ENCODE results near the gene DRICH1.
"Not testable (repeated sequence)": the region's sequence is repeated elsewhere in the genome, so short reads cannot be mapped to it uniquely, and the experiment has no call there.

DRICH1 gene

GRCh38 chr22:23670378-23671295, 38.5 kb upstream of the DRICH1 start:
- no peaks in the 10 kb centered on the region for H3K36me3 ChIP-seq (ENCODE audit: low read length)
- H4K20me1 ChIP-seq (ENCODE audit: low read depth, low read length) = no peaks in the 10 kb centered on the region
- TF ChIP-seq, protein P1, sequence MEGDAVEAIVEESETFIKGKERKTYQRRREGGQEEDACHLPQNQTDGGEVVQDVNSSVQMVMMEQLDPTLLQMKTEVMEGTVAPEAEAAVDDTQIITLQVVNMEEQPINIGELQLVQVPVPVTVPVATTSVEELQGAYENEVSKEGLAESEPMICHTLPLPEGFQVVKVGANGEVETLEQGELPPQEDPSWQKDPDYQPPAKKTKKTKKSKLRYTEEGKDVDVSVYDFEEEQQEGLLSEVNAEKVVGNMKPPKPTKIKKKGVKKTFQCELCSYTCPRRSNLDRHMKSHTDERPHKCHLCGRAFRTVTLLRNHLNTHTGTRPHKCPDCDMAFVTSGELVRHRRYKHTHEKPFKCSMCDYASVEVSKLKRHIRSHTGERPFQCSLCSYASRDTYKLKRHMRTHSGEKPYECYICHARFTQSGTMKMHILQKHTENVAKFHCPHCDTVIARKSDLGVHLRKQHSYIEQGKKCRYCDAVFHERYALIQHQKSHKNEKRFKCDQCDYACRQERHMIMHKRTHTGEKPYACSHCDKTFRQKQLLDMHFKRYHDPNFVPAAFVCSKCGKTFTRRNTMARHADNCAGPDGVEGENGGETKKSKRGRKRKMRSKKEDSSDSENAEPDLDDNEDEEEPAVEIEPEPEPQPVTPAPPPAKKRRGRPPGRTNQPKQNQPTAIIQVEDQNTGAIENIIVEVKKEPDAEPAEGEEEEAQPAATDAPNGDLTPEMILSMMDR (IDR thresholded peaks at IDR 0.05; ENCODE audit: insufficient read depth, low read length, poor library complexity, severe bottlenecking) = no peak
- no peak for TF ChIP-seq EZH2phosphoT487 (conservative IDR thresholded peaks at IDR 0.05; ENCODE audit: low read length)
- no peaks in the 10 kb centered on the region for H3K9me2 ChIP-seq (replicated peaks; ENCODE audit: insufficient read depth, low read length)
- H3K4me2 ChIP-seq (ENCODE audit: low read depth, low read length, poor library complexity, severe bottlenecking) = no peak overlapping the region
- no peaks in the 10 kb centered on the region for H3F3A ChIP-seq (ENCODE audit: insufficient read depth)
- no peaks in the 10 kb centered on the region for H3K27me3 ChIP-seq (ENCODE audit: low read length)
- H3K9me3 ChIP-seq (ENCODE audit: insufficient read depth, low read length) = no peaks in the 10 kb centered on the region
- no peak overlapping the region for H3K27ac ChIP-seq (ENCODE audit: low read depth, low read length)
- no peak overlapping the region for H3K4me3 ChIP-seq (ENCODE audit: insufficient read depth, low read length, poor library complexity, severe bottlenecking)
- H3K9ac ChIP-seq (ENCODE audit: low read length) = no peak overlapping the region
- no peak overlapping the region for H2AFZ ChIP-seq (ENCODE audit: low read depth, low read length, severe bottlenecking)
- H3K79me2 ChIP-seq (ENCODE audit: insufficient read depth, low read length) = no peaks in the 10 kb centered on the region

DNA sequence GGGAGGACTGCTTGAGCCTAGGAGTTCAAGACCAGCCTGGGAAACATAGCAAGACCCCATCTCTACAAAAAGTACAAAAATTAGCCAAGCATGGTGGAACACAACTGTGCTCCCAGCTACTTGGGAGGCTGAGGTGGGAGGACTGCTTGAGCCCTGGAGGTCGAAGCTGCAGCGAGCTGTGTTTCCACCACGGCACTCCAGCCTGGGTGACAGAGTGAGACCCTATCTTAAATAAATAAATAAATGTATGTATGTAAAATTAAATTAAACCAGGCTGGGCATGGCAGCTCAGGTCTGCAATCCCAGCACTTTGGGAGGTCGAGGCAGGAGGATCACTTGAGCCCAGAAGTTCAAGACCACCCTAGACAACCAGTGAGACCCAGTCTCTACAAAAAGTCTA, 28.3 kb upstream of the DRICH1 start:
- H3K4me2 ChIP-seq (ENCODE audit: low read depth, low read length, poor library complexity, severe bottlenecking); H3K9ac ChIP-seq (ENCODE audit: low read length); H2AFZ ChIP-seq (ENCODE audit: low read depth, low read length, severe bottlenecking); H3K27ac ChIP-seq (ENCODE audit: low read depth, low read length); H4K20me1 ChIP-seq (ENCODE audit: low read depth, low read length); H3K9me2 ChIP-seq (replicated peaks; ENCODE audit: insufficient read depth, low read length); H3K36me3 ChIP-seq (ENCODE audit: low read length); H3K27me3 ChIP-seq (ENCODE audit: low read length); H3K79me2 ChIP-seq (ENCODE audit: insufficient read depth, low read length); H3F3A ChIP-seq (ENCODE audit: insufficient read depth); H3K4me3 ChIP-seq (ENCODE audit: insufficient read depth, low read length, poor library complexity, severe bottlenecking); H3K9me3 ChIP-seq (ENCODE audit: insufficient read depth, low read length): not testable (repeated sequence)

DNA sequence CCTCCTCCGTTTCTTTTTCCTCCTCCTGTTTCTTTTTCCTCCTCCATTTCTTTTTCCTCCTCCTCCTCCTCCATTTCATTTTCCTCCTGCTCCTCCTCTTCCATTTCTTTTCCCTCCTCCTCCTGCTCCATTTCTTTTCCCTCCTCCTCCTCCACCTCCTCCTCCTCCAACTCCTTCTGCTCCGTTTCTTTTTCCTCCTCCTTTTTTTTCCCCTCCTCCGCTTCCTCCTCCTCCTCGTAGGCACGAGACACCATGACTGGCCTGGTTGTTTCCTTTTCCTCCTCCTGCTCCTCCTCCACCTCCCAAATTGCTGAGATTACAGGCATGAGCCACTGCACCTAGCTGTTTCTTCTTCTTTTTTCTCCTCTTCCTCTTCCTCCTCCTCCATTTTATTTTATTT, 25.6 kb upstream of the DRICH1 start:
- H4K20me1 ChIP-seq (ENCODE audit: low read depth, low read length) = no peaks in the 10 kb centered on the region
- no peaks in the 10 kb centered on the region for H3K9me2 ChIP-seq (replicated peaks; ENCODE audit: insufficient read depth, low read length)
- H3K79me2 ChIP-seq (ENCODE audit: insufficient read depth, low read length) = no peaks in the 10 kb centered on the region
- no peaks in the 10 kb centered on the region for H3K27me3 ChIP-seq (ENCODE audit: low read length)
- no peak overlapping the region for H2AFZ ChIP-seq (ENCODE audit: low read depth, low read length, severe bottlenecking)
- H3K4me2 ChIP-seq (ENCODE audit: low read depth, low read length, poor library complexity, severe bottlenecking) = no peak overlapping the region
- H3F3A ChIP-seq (ENCODE audit: insufficient read depth) = no peaks in the 10 kb centered on the region
- H3K36me3 ChIP-seq (ENCODE audit: low read length) = no peaks in the 10 kb centered on the region
- H3K9me3 ChIP-seq (ENCODE audit: insufficient read depth, low read length) = no peaks in the 10 kb centered on the region
- H3K27ac ChIP-seq (ENCODE audit: low read depth, low read length) = no peak overlapping the region
- no peak overlapping the region for H3K9ac ChIP-seq (ENCODE audit: low read length)
- H3K4me3 ChIP-seq (ENCODE audit: insufficient read depth, low read length, poor library complexity, severe bottlenecking) = no peak overlapping the region
- TF ChIP-seq, protein P1 (IDR thresholded peaks at IDR 0.05; ENCODE audit: insufficient read depth, low read length, poor library complexity, severe bottlenecking) = no peak
- TF ChIP-seq EZH2phosphoT487 (conservative IDR thresholded peaks at IDR 0.05; ENCODE audit: low read length) = no peak

DNA sequence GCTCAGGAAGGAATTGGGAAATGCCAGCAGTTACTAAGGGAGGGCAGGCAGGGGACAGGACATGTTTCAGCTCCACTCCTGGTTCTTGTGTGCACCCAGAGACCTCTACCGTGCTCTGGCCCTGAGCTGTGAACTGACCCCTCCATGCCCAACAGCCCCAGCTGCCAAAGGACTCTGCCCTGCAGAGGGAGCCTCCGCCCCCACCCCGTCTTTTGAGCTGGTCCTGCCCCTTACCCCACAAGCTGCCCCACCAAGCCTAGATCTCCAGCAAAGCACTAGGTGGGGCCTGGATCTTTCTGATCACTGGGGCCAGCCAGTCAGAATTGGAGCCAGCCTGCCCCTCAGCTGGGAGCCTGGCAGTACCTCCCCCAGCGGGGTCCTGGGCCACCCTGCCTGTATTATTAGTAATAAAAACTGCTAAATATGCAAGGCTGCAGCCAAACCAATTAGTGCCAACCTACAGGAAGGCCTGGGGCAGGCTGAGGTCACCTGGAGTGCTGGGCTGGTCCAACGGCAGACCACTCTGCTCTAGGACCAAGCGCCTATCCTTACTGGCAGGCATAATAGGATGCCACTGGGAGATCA, 23.9 kb upstream of the DRICH1 start:
- H3K79me2 ChIP-seq (ENCODE audit: insufficient read depth, low read length) = no peaks in the 10 kb centered on the region
- TF ChIP-seq, protein P1 (IDR thresholded peaks at IDR 0.05; ENCODE audit: insufficient read depth, low read length, poor library complexity, severe bottlenecking) = no peak
- TF ChIP-seq EZH2phosphoT487 (conservative IDR thresholded peaks at IDR 0.05; ENCODE audit: low read length) = no peak
- no peaks in the 10 kb centered on the region for H3K9me2 ChIP-seq (replicated peaks; ENCODE audit: insufficient read depth, low read length)
- no peak overlapping the region for H2AFZ ChIP-seq (ENCODE audit: low read depth, low read length, severe bottlenecking)
- H3K9ac ChIP-seq (ENCODE audit: low read length) = no peak overlapping the region
- H3K9me3 ChIP-seq (ENCODE audit: insufficient read depth, low read length) = no peaks in the 10 kb centered on the region
- H3K27me3 ChIP-seq (ENCODE audit: low read length) = no peaks in the 10 kb centered on the region
- no peak overlapping the region for H3K4me2 ChIP-seq (ENCODE audit: low read depth, low read length, poor library complexity, severe bottlenecking)
- no peaks in the 10 kb centered on the region for H3F3A ChIP-seq (ENCODE audit: insufficient read depth)
- H3K36me3 ChIP-seq (ENCODE audit: low read length) = no peaks in the 10 kb centered on the region
- H3K27ac ChIP-seq (ENCODE audit: low read depth, low read length) = no peak overlapping the region
- H4K20me1 ChIP-seq (ENCODE audit: low read depth, low read length) = no peaks in the 10 kb centered on the region
- H3K4me3 ChIP-seq (ENCODE audit: insufficient read depth, low read length, poor library complexity, severe bottlenecking) = no peak overlapping the region
